SH-SY5Y (cell line): ENCODE measurements around the gene SNX33.

Source experiments
- GATA2 ChIP-seq: IDR thresholded peaks from 2 replicates; pipeline ENCODE4 v1.6.1; 2011; ENCODE audit warnings: mild to moderate bottlenecking, low read depth, low read length
- GATA3 ChIP-seq: IDR thresholded peaks from 2 replicates; pipeline ENCODE4 v1.6.1; 2011; ENCODE audit warnings: low read depth, mild to moderate bottlenecking, low read length, moderate library complexity

SNX33 gene

DNA sequence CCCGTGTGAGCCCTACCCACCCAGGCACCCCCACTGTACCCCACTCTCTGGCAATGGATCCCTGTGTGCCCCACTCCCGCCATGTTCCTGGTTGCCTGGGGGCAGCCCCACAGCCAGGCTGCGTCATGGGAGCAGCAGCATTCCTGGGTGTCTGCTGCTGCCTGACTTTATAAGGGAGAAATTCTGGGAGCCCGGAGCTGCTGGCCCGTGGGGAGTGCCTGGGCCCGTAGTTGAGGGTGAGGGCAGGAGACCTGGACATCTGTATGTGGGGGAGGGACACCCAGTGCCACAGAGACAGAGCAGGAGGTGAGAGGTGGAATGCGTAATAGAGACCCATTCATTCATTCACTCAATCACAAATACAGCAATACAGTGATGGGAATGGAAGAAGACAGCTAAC, 49.8 kb downstream of the SNX33 start:
- TF ChIP-seq GATA2 (no peak), GATA3 (no peak)

DNA sequence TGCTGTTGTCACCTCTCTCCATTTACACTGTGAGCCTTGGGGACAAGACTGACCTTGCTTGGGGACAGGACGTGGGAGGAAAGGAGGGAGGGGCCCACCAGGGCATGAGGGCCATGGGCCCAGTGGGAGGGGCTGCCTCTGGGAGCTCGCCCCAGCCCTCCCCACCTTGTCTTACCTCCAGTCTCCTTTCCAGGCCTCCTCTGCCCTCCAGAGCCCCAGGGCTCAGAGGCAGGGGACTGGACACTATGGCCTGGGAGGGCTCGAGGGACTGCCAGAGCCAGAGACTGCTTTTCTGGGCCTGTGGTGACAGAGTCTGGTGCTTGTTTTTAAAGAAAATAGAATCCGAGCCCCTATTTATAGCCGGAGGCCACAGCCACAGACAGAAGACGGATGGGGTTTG, 54.7 kb downstream of the SNX33 start:
- no peak for TF ChIP-seq GATA3
- no peak for TF ChIP-seq GATA2

DNA sequence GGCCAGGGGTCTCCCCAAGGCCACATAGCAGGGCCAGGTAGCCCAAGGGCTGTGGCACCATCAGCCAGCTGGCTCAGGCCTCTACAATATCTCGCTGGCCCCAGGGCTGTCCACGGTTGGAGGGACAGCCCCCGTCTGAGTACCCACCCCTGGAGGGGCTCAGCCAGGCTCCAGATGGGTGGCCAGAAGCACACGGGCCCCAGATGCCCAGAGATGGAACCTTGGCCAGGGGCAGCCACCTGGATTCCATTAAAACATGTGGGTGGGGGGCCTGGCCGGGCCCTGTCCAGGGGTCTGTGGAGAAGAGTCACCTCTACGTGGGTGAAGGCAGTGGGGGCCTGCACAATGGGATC, 56.5 kb downstream of the SNX33 start:
- TF ChIP-seq GATA2: no peak
- no peak for TF ChIP-seq GATA3

DNA sequence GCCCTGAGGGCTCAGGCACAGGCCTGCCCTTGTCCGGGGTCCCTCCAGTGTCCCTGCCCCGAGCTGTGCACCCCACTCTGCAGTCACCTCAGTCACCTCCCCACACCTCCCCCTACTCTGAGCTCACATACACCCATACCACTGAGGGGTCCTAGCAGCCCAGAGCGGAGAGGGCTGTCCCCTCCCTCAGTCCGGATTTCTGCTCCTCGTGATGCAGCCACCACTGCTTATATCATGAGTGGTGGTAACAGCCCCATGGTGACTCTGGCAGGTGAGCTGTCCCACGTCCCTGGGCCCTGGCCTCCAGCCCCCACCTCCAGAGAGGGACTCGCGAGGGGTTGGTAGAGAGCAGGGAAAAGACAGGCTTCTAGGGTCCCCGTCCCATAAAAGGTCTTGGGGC, 56.9 kb downstream of the SNX33 start:
- TF ChIP-seq GATA3 (no peak), GATA2 (no peak)

DNA sequence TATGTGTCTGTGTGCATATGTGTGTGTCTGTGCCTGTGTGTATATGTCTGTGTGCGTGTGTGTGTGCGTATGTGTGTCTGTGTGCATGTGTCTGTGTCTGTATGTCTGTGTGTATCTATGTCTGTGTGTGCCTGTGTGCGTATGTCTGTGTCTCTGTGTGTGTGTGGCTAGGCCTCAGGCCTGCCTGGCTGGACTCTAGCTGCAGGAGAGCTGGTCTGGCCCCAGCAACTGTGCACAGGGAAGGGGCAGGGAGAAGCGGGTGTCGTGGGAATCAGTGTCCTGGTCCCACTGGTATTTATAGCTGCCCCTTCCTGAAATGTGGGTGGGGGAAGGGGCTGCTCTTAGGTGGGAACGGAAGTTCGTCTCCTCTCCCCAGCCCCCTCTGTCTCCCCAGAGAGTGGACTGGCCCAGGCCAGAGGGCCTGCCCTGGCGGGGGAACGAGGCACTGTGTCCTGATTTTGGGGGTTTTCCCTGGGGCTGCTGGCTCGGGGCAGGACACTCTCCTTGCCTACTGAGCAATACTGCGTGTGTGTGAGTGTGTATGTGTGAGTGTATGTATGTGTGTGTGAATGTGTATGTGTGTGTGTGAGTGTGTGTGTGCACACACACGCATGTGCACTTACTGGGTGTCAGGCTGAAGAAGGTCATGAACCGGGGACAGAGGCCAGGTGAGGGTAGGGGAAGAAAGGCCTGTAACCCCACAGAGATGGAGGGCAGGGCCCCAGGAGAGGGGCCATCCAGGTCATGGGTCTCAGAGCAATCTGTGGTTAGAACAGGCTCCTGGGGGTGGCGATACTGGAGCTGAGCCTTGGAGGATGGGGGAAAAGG, 58.4 kb downstream of the SNX33 start:
- TF ChIP-seq GATA3 (no peak), GATA2 (no peak)

DNA sequence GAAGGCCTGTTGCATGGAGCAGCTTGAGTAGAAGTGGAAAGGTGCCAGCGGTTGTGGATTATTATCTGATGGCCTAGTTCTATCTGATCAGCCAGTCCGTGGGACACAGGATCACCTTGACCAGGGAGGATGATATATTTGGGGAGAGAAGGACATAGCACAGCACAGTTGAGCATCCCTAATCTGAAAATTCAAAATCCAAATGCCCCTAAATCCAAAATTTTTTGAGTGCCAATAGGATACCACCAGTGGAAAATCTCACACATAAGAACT, 58.9 kb downstream of the SNX33 start:
- TF ChIP-seq GATA2 (peak; percentile 67), GATA3 (no peak)
